Bone marrow (tissue), 2 donors: ENCODE results near the gene PHLPP1.

Source experiments
- DNase-seq, 2 donors: peaks; one replicate each; lab custom pipeline; 2025; lab: John Stamatoyannopoulos, UW

Gene PHLPP1

GRCh38 chr18:62984656-62985315 lies 269.4 kb downstream of the PHLPP1 start:
- DNase-seq: no peak

- DNase-seq: no peak
These were observed 271.1 kb downstream of the PHLPP1 start for GRCh38 chr18:62986490-62986889.

- no peak for DNase-seq
These were observed 271.9 kb downstream of the PHLPP1 start for GRCh38 chr18:62987055-62987830.

GRCh38 chr18:62987859-62988258 lies 272.5 kb downstream of the PHLPP1 start:
- no peak for DNase-seq

GRCh38 chr18:62988471-62988870 lies 273.1 kb downstream of the PHLPP1 start:
- no peak for DNase-seq

- no peak for DNase-seq
These were observed 273.9 kb downstream of the PHLPP1 start for GRCh38 chr18:62989195-62989594.

GRCh38 chr18:62990653-62991052 lies 275.3 kb downstream of the PHLPP1 start:
- DNase-seq: no peak

GRCh38 chr18:62991389-62991788 lies 276.0 kb downstream of the PHLPP1 start:
- no peak for DNase-seq

GRCh38 chr18:62991959-62992358 lies 276.6 kb downstream of the PHLPP1 start:
- no peak for DNase-seq

GRCh38 chr18:62992877-62993365 lies 277.6 kb downstream of the PHLPP1 start:
- no peak for DNase-seq

- no peak for DNase-seq
These were observed 281.2 kb downstream of the PHLPP1 start for GRCh38 chr18:62996566-62996965.

- no peak for DNase-seq
These were observed 281.7 kb downstream of the PHLPP1 start for GRCh38 chr18:62997076-62997475.

- no peak for DNase-seq
These were observed 283.1 kb downstream of the PHLPP1 start for GRCh38 chr18:62998443-62998842.

- DNase-seq: no peak
These were observed 284.1 kb downstream of the PHLPP1 start for GRCh38 chr18:62999392-62999791.

GRCh38 chr18:62999921-63000320 lies 284.6 kb downstream of the PHLPP1 start:
- DNase-seq: no peak

- no peak for DNase-seq
These were observed 285.5 kb downstream of the PHLPP1 start for GRCh38 chr18:63000839-63001238.

- DNase-seq: no peak
These were observed 286.5 kb downstream of the PHLPP1 start for GRCh38 chr18:63001861-63002260.

GRCh38 chr18:63002305-63002704 lies 287.0 kb downstream of the PHLPP1 start:
- no peak for DNase-seq

GRCh38 chr18:63002803-63003445 lies 287.6 kb downstream of the PHLPP1 start:
- DNase-seq: no peak

- DNase-seq: no peak
These were observed 288.6 kb downstream of the PHLPP1 start for GRCh38 chr18:63003899-63004298.

GRCh38 chr18:63004466-63005089 lies 289.2 kb downstream of the PHLPP1 start:
- no peak for DNase-seq

- DNase-seq: no peak
These were observed 290.0 kb downstream of the PHLPP1 start for GRCh38 chr18:63005306-63005705.
